ENCODE measurements around the gene ADAM10. TPM values are rescaled to one million over a fixed set of nuclear protein-coding genes. Genes with fewer than 3 reads are reported as not detected.

ADAM10 gene
- total RNA-seq, 1 experiment from 2014 or later = 69.8 TPM

GRCh38 chr15:58755350-58755749 is 5.8 kb upstream of the ADAM10 start:
- no peak for DNase-seq (ENCODE audit: low read depth)

GRCh38 chr15:58752716-58753115 is 3.2 kb upstream of the ADAM10 start:
- DNase-seq (ENCODE audit: low read depth) = no peak

- peak; percentile 46 for DNase-seq (ENCODE audit: low read depth)
Measured at GRCh38 chr15:58748852-58749531, 515 bp downstream of the ADAM10 start.

- DNase-seq (ENCODE audit: low read depth) = no peak
Measured at GRCh38 chr15:58748040-58748851, 1.3 kb downstream of the ADAM10 start.

- no peak for DNase-seq (ENCODE audit: low read depth)
Measured at GRCh38 chr15:58746174-58746573, 3.3 kb downstream of the ADAM10 start.

- DNase-seq (ENCODE audit: low read depth) = no peak
Measured at GRCh38 chr15:58742819-58743502, 6.5 kb downstream of the ADAM10 start.

- DNase-seq (ENCODE audit: low read depth) = no peak
Measured at GRCh38 chr15:58742022-58742813, 7.3 kb downstream of the ADAM10 start.

- no peak for DNase-seq (ENCODE audit: low read depth)
Measured at GRCh38 chr15:58741032-58741431, 8.5 kb downstream of the ADAM10 start.

GRCh38 chr15:58740436-58740835 is 9.1 kb downstream of the ADAM10 start:
- DNase-seq (ENCODE audit: low read depth) = no peak

- DNase-seq (ENCODE audit: low read depth) = no peak
Measured at GRCh38 chr15:58738046-58738707, 11.3 kb downstream of the ADAM10 start.

GRCh38 chr15:58737298-58737697 is 12.2 kb downstream of the ADAM10 start:
- DNase-seq (ENCODE audit: low read depth) = no peak

- DNase-seq (ENCODE audit: low read depth) = no peak
Measured at GRCh38 chr15:58736018-58736643, 13.4 kb downstream of the ADAM10 start.

GRCh38 chr15:58734859-58735258 is 14.6 kb downstream of the ADAM10 start:
- no peak for DNase-seq (ENCODE audit: low read depth)

- no peak for DNase-seq (ENCODE audit: low read depth)
Measured at GRCh38 chr15:58732625-58733363, 16.7 kb downstream of the ADAM10 start.

- DNase-seq (ENCODE audit: low read depth) = peak; percentile 39
Measured at GRCh38 chr15:58731756-58732535, 17.6 kb downstream of the ADAM10 start.

GRCh38 chr15:58726867-58727266 is 22.6 kb downstream of the ADAM10 start:
- DNase-seq (ENCODE audit: low read depth) = no peak

GRCh38 chr15:58724466-58724865 is 25.0 kb downstream of the ADAM10 start:
- DNase-seq (ENCODE audit: low read depth) = peak; percentile 9

GRCh38 chr15:58717357-58717756 is 32.1 kb downstream of the ADAM10 start:
- no peak for DNase-seq (ENCODE audit: low read depth)

- DNase-seq (ENCODE audit: low read depth) = no peak
Measured at GRCh38 chr15:58716027-58716426, 33.5 kb downstream of the ADAM10 start.

All from Daoy (cell line).